PC-3 (cell line): ENCODE data around the gene CLIC5.

ENCODE experiments used
- EZH2phosphoT487 ChIP-seq: fragments of 300-600 bp; sonication (generic); IDR thresholded peaks from 2 replicates; pipeline ENCODE4 v1.6.1; 2018; ENCODE audit warnings: mild to moderate bottlenecking, antibody characterized with exemption, low read length, borderline replicate concordance
- TF ChIP-seq, protein P1 (sequence below): fragments of 300-600 bp; sonication (generic); conservative IDR thresholded peaks from 2 replicates; pipeline ENCODE4 v1.5.1; 2017; ENCODE audit warnings: antibody characterized with exemption, low read depth, mild to moderate bottlenecking, low read length

DNA sequence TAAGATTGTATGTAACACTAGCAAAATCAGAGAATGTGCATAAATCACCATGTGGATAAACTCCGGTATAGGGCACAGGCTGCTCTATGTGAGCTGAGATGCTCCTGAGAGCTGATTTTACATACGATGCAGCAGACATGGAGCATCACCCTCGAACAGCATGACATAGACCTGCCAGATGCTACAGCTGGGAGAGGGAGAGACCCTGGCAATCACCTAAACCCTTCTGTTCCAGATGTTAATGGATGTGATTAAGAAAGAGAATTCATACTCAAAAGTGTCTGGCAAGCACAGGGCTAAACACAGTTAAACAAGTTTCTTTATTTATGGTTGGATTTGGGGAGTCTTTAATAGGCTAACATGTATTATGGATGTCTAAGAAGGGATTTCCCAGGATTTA, 157.0 kb downstream of the CLIC5 start:
- TF ChIP-seq, protein P1, sequence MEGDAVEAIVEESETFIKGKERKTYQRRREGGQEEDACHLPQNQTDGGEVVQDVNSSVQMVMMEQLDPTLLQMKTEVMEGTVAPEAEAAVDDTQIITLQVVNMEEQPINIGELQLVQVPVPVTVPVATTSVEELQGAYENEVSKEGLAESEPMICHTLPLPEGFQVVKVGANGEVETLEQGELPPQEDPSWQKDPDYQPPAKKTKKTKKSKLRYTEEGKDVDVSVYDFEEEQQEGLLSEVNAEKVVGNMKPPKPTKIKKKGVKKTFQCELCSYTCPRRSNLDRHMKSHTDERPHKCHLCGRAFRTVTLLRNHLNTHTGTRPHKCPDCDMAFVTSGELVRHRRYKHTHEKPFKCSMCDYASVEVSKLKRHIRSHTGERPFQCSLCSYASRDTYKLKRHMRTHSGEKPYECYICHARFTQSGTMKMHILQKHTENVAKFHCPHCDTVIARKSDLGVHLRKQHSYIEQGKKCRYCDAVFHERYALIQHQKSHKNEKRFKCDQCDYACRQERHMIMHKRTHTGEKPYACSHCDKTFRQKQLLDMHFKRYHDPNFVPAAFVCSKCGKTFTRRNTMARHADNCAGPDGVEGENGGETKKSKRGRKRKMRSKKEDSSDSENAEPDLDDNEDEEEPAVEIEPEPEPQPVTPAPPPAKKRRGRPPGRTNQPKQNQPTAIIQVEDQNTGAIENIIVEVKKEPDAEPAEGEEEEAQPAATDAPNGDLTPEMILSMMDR, result no peak
- no peak for TF ChIP-seq EZH2phosphoT487
